Ishikawa (cell line): ENCODE results near the gene RADIL.

ENCODE experiments used
- CEBPB ChIP-seq: IDR thresholded peaks from 2 replicates; pipeline ENCODE4 v1.6.1; 2012
- EP300 ChIP-seq: IDR thresholded peaks from 2 replicates; pipeline ENCODE4 v1.6.1; 2012; ENCODE audit warnings: borderline replicate concordance
- TF ChIP-seq, protein P1 (sequence below): IDR thresholded peaks from 2 replicates; pipeline ENCODE4 v1.6.1; 2012

DNA sequence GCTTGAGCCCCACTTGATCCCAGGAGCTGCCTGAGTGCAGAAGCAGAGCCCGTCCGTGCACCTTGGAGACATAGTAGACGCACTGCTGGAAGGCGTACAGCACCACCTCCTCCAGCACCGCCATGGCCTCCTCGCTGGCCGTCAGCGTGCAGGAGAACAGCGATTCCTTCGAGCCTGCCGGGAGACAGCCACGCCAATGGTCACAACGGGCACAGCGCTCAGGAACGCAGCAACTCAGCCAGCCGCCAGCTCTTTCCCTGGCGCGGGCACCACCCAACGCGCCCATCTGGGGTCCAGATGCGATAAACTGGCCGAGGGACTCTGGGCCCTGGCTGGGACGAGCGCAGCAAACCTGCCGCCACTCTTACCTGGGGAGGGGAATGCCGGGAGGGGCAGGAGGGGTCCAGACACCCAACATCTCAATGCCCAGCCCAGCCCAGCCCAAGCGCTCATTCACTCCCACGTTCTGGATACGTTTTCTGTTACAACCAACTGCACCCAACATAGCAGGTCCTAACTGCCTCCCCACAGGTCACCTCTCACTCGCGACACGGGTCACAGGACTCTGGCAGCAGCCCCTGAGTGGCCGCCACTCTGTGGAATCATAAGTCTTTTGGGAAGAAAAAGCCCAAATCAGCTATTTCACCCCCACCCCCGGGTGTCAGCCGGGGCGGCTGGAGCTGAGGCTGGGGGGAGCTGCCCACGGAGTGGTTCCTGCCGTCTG, 66.2 kb downstream of the RADIL start:
- no peak for TF ChIP-seq EP300
- TF ChIP-seq, protein P1, sequence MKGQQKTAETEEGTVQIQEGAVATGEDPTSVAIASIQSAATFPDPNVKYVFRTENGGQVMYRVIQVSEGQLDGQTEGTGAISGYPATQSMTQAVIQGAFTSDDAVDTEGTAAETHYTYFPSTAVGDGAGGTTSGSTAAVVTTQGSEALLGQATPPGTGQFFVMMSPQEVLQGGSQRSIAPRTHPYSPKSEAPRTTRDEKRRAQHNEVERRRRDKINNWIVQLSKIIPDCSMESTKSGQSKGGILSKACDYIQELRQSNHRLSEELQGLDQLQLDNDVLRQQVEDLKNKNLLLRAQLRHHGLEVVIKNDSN: no peak
- TF ChIP-seq CEBPB: no peak
